ENCODE data around the gene NPB.

- TF ChIP-seq REST (IDR thresholded peaks at IDR 0.05): no peak
- TF ChIP-seq YY1 (IDR thresholded peaks at IDR 0.05): no peak
- TF ChIP-seq CTCF (IDR thresholded peaks at IDR 0.05; ENCODE audit: low read depth, low read length, missing input control): no peak
- no peak for TF ChIP-seq RAD21 (IDR thresholded peaks at IDR 0.05)
- no peak for TF ChIP-seq SP1 (IDR thresholded peaks at IDR 0.05)
- no peak for TF ChIP-seq ATF3 (IDR thresholded peaks at IDR 0.05)
- no peak for TF ChIP-seq GABPA (IDR thresholded peaks at IDR 0.05 in 1 of 2, conservative IDR thresholded peaks at IDR 0.05 in 1 of 2)
- TF ChIP-seq EGR1 (IDR thresholded peaks at IDR 0.05; ENCODE audit: low read depth in 2 of 2): no peak
- TF ChIP-seq TAF1 (conservative IDR thresholded peaks at IDR 0.05): no peak
These were observed 33.0 kb downstream of the NPB start for GRCh38 chr17:81934850-81935708.

Data from liver (tissue), 3 donors.